HEK293T (cell line): ENCODE data around the gene NAT10.

Experiments
- CTCF ChIA-PET: fragments of 350-600 bp; formaldehyde crosslinking; extraction: SDS; loops from one replicate; lab custom pipeline; 2021; ENCODE audit warnings: antibody characterized with exemption, inconsistent platforms; lab: Yijun Ruan, JAX
- POLR2A ChIA-PET: fragments of 350-600 bp; formaldehyde crosslinking; extraction: SDS; loops from one replicate; lab custom pipeline; 2020; ENCODE audit warnings: antibody characterized with exemption, inconsistent platforms; lab: Yijun Ruan, JAX
- DNase-seq: peaks from one replicate; pipeline ENCODE4 v3.0.0; 2012; ENCODE audit warnings: mixed read lengths; ENCODE audit errors: extremely low spot score
- ARNT ChIP-seq: fragments of 450-650 bp; IDR thresholded peaks from 2 replicates; pipeline ENCODE4 v1.6.1; 2017; ENCODE audit warnings: mild to moderate bottlenecking
- BHLHE40 ChIP-seq: fragments of 450-650 bp; IDR thresholded peaks from 2 replicates; pipeline ENCODE4 v1.6.1; 2016; ENCODE audit warnings: mild to moderate bottlenecking, moderate library complexity, borderline replicate concordance
- CTBP1 ChIP-seq: fragments of 450-650 bp; IDR thresholded peaks from 2 replicates; pipeline ENCODE4 v1.6.1; 2016; ENCODE audit warnings: borderline replicate concordance
- ELF4 ChIP-seq: fragments of 450-650 bp; IDR thresholded peaks from 2 replicates; pipeline ENCODE4 v1.6.1; 2017; ENCODE audit warnings: antibody characterized with exemption
- FOXA1 ChIP-seq: fragments of 450-650 bp; IDR thresholded peaks from 2 replicates; pipeline ENCODE4 v1.6.1; 2016; ENCODE audit warnings: mild to moderate bottlenecking
- FOXK2 ChIP-seq: fragments of 450-650 bp; IDR thresholded peaks from 2 replicates; pipeline ENCODE4 v1.6.1; 2016; ENCODE audit warnings: mild to moderate bottlenecking
- FOXM1 ChIP-seq: fragments of 450-650 bp; IDR thresholded peaks from 2 replicates; pipeline ENCODE4 v1.6.1; 2017; ENCODE audit warnings: mild to moderate bottlenecking, borderline replicate concordance
- HDGF ChIP-seq: fragments of 450-650 bp; IDR thresholded peaks from 2 replicates; pipeline ENCODE4 v1.6.1; 2017; ENCODE audit warnings: antibody characterized with exemption, borderline replicate concordance
- L3MBTL2 ChIP-seq: fragments of 450-650 bp; conservative IDR thresholded peaks from 2 replicates; pipeline ENCODE4 v1.6.1; 2016; ENCODE audit warnings: mild to moderate bottlenecking
- LEF1 ChIP-seq: fragments of 450-650 bp; IDR thresholded peaks from 2 replicates; pipeline ENCODE4 v1.6.1; 2017; ENCODE audit warnings: mild to moderate bottlenecking, borderline replicate concordance
- NFRKB ChIP-seq: fragments of 450-650 bp; IDR thresholded peaks from 2 replicates; pipeline ENCODE4 v1.6.1; 2016; ENCODE audit warnings: mild to moderate bottlenecking, moderate library complexity
- PKNOX1 ChIP-seq: fragments of 450-650 bp; IDR thresholded peaks from 2 replicates; pipeline ENCODE4 v1.6.1; 2016
- SP1 ChIP-seq: fragments of 450-650 bp; IDR thresholded peaks from 2 replicates; pipeline ENCODE4 v1.6.1; 2017
- SUZ12 ChIP-seq: fragments of 450-650 bp; IDR thresholded peaks from 2 replicates; pipeline ENCODE4 v1.6.1; 2016; ENCODE audit warnings: mild to moderate bottlenecking
- TARDBP ChIP-seq: fragments of 450-650 bp; IDR thresholded peaks from 2 replicates; pipeline ENCODE4 v1.6.1; 2016
- ZNF384 ChIP-seq: fragments of 450-650 bp; IDR thresholded peaks from 2 replicates; pipeline ENCODE4 v1.6.1; 2016

Gene NAT10

GRCh38 chr11:34154059-34154875, 48.8 kb downstream of the NAT10 start:
- ChIA-PET POLR2A (no interaction called here), CTCF (no interaction called here)
- TF ChIP-seq ELF4 (no peak), BHLHE40 (no peak), SUZ12 (no peak), LEF1 (no peak), PKNOX1 (no peak), CTBP1 (no peak), ARNT (no peak), ZNF384 (no peak), HDGF (no peak), FOXM1 (no peak), SP1 (no peak), FOXK2 (no peak), TARDBP (no peak), NFRKB (no peak), FOXA1 (no peak), L3MBTL2 (no peak)
- DNase-seq: no peak

DNA sequence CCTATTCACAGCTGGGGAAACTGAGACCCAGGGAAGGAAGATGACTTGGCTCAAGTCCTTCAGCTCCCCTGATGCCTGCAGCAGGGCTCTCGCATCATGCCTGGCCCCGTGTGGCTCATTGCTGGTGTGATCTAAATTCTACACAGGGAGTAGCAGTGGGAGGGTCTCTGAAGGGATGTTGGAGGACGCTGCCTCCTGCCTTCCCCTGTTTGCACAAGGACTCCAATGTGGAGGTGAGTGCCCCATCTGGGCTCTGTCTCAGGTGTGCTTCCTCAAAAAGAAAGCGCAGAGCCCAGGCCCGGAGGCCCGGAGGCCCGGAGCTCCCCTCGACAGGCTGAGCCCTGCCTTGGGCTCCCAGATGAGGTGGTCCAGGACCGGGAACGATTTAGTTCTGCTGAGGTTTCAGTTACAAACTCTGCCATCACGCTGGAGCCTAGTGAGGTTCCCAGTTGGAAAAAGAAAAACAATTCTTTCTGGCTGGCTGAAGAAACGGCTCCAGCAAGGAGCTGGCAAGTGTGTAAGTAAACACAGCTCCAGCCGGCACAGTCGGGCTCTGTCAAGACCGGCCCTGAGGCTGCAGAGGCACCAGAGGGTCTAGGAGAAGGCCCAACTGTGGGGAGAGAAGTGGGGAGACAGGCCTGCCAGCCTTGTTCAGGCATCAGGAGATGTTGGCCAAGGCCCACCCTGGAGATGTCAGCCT, 49.8 kb downstream of the NAT10 start:
- no peak for DNase-seq
- TF ChIP-seq BHLHE40 (no peak), FOXA1 (no peak), SP1 (no peak), LEF1 (no peak), NFRKB (no peak), SUZ12 (no peak)
- ChIA-PET CTCF (no interaction called here), POLR2A (interaction anchor here (1.2 kb wide), 1 partner anchor 50 kb away, joined by 3 read pairs; the partner anchor contains the start of gene NAT10)

- ChIA-PET POLR2A (interaction anchor here (1.2 kb wide), 1 partner anchor 50 kb away, joined by 3 read pairs; the partner anchor contains the start of gene NAT10), CTCF (no interaction called here)
- TF ChIP-seq FOXK2 (no peak), LEF1 (no peak), TARDBP (no peak), NFRKB (no peak), BHLHE40 (no peak), ARNT (no peak)
- DNase-seq: no peak
Observed at GRCh38 chr11:34155757-34156062, 50.3 kb downstream of the NAT10 start.

- POLR2A ChIA-PET: no interaction called here
- CTCF ChIA-PET: no interaction called here
- DNase-seq: no peak
- TF ChIP-seq ARNT: no peak
- TF ChIP-seq PKNOX1: no peak
- TF ChIP-seq NFRKB: no peak
- TF ChIP-seq ELF4: no peak
- no peak for TF ChIP-seq TARDBP
- TF ChIP-seq CTBP1: no peak
- no peak for TF ChIP-seq FOXA1
- no peak for TF ChIP-seq ZNF384
- TF ChIP-seq SP1: no peak
- TF ChIP-seq FOXK2: no peak
- no peak for TF ChIP-seq SUZ12
- TF ChIP-seq BHLHE40: no peak
- TF ChIP-seq HDGF: no peak
- no peak for TF ChIP-seq LEF1
- no peak for TF ChIP-seq L3MBTL2
- no peak for TF ChIP-seq FOXM1
Observed at GRCh38 chr11:34157163-34157562, 51.7 kb downstream of the NAT10 start.

GRCh38 chr11:34158661-34159060, 53.2 kb downstream of the NAT10 start:
- ChIA-PET POLR2A (no interaction called here), CTCF (interaction anchor here (0.6 to 1.2 kb wide), 2 partner anchors 16 to 322 kb away, joined by 4 read pairs; no protein-coding TSS in a partner anchor)
- DNase-seq: no peak
- TF ChIP-seq ARNT: no peak
- TF ChIP-seq SP1: no peak
- no peak for TF ChIP-seq HDGF
- TF ChIP-seq PKNOX1: no peak
- no peak for TF ChIP-seq ZNF384
- no peak for TF ChIP-seq ELF4
- TF ChIP-seq FOXA1: no peak
- TF ChIP-seq L3MBTL2: no peak
